Cardiac muscle cell (in vitro differentiated cells and primary cell): ENCODE measurements around the gene ZC3H13. TPM values are rescaled to one million over a fixed set of nuclear protein-coding genes. Genes with fewer than 3 reads are reported as not detected.

Experiments used
- DNase-seq, 2 donors: peaks; one replicate each; pipeline versions ENCODE4 v3.0.0 to v3.0.0-alpha.2; 2010 to 2017; ENCODE audit warnings: low read depth in 1 of 2, low spot score in 1 of 2
- H3K27ac ChIP-seq: fragments of 200-600 bp; sonication (generic); 2 replicates; pipeline ENCODE4 v1.5.1; 2016
- H3K27me3 ChIP-seq: fragments of 200-600 bp; sonication (generic); 2 replicates; pipeline ENCODE4 v1.6.0; 2016; ENCODE audit warnings: control low read depth
- H3K36me3 ChIP-seq: fragments of 200-600 bp; sonication (generic); 2 replicates; pipeline ENCODE4 v1.5.1; 2016; ENCODE audit warnings: control low read depth
- H3K4me1 ChIP-seq: fragments of 200-600 bp; sonication (generic); 2 replicates; pipeline ENCODE4 v1.8.1; 2017; ENCODE audit warnings: low read depth, mild to moderate bottlenecking, mixed run types
- H3K4me3 ChIP-seq: fragments of 200-600 bp; sonication (generic); 2 replicates; pipeline ENCODE4 v1.5.1; 2016; ENCODE audit warnings: mild to moderate bottlenecking
- H3K9me3 ChIP-seq: fragments of 200-600 bp; sonication (generic); 2 replicates; pipeline ENCODE4 v1.5.1; 2017; ENCODE audit warnings: low read depth, mild to moderate bottlenecking, control low read depth
- polyA plus RNA-seq: library from polyadenylated mRNA; unstranded; fragments of >200 nt; fragmentation: Nextera tagmentation; extraction: Ambion mirVana; gene quantifications from 2 replicates; pipeline ENCODE4 v1.2.1, GENCODE V29; 2016
- total RNA-seq: library from RNA; depleted of rRNA; stranded (reverse); fragments of >200 nt; gene quantifications from 2 replicates; pipeline ENCODE4 v1.2.3, GENCODE V29; 2016
- TF ChIP-seq, protein P1 (sequence below): IDR thresholded peaks from 2 replicates; pipeline ENCODE4 v1.5.1; 2012; ENCODE audit warnings: low read depth, mild to moderate bottlenecking, low read length

ZC3H13 gene
- total and polyA plus RNA-seq, 2 experiments from 2014 or later = 20.0 to 55.2 TPM

DNA sequence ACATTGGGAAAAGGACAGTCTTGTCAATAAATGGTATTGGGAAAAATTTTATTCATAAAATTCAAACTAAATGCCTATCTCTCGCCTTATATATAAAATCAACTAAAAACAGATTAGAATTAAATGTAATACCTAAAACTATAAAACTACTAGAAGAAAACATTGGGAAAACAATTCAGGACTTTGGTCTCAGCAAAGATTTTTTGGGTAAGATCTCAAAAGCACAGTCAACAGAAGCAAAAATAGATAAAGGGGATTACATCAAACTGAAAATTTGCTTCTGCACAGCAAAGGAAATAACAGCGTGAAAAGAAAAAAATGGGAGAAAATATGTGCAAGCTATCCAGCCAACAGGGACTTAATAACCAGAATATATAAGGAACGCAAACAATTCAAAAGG is 24.3 kb upstream of the ZC3H13 start:
- H3K4me3 ChIP-seq = no peak overlapping the region
- no peaks in the 10 kb centered on the region for H3K27me3 ChIP-seq
- no peak overlapping the region for H3K27ac ChIP-seq
- DNase-seq = no peak
- TF ChIP-seq, protein P1, sequence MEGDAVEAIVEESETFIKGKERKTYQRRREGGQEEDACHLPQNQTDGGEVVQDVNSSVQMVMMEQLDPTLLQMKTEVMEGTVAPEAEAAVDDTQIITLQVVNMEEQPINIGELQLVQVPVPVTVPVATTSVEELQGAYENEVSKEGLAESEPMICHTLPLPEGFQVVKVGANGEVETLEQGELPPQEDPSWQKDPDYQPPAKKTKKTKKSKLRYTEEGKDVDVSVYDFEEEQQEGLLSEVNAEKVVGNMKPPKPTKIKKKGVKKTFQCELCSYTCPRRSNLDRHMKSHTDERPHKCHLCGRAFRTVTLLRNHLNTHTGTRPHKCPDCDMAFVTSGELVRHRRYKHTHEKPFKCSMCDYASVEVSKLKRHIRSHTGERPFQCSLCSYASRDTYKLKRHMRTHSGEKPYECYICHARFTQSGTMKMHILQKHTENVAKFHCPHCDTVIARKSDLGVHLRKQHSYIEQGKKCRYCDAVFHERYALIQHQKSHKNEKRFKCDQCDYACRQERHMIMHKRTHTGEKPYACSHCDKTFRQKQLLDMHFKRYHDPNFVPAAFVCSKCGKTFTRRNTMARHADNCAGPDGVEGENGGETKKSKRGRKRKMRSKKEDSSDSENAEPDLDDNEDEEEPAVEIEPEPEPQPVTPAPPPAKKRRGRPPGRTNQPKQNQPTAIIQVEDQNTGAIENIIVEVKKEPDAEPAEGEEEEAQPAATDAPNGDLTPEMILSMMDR = no peak
- H3K9me3 ChIP-seq = no peaks in the 10 kb centered on the region
- no peaks in the 10 kb centered on the region for H3K4me1 ChIP-seq
- H3K36me3 ChIP-seq = no peaks in the 10 kb centered on the region

DNA sequence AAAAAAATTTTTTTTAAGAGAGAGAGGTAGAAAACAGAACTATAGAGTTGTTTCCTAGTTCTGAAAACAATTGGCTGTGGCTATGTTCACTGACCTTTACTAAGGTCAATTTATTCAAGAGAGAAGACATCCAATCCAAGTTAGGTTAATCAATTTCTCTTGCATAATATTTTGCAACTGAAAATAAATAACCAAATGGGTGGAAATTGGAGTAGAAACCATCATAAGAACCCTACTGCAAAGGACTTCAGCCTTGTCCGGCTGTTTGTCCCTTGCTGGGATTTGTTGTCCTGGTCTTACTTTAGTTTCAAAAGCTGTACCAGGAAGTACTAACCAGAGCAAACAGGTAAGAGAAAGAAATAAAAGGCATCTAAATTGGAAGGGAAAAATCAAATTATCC is 23.3 kb upstream of the ZC3H13 start:
- Histone ChIP-seq H3K27me3 (no peaks in the 10 kb centered on the region), H3K4me3 (no peak overlapping the region), H3K27ac (no peak overlapping the region), H3K36me3 (no peaks in the 10 kb centered on the region), H3K4me1 (no peaks in the 10 kb centered on the region), H3K9me3 (no peaks in the 10 kb centered on the region)
- TF ChIP-seq, protein P1 = no peak
- no peak for DNase-seq

DNA sequence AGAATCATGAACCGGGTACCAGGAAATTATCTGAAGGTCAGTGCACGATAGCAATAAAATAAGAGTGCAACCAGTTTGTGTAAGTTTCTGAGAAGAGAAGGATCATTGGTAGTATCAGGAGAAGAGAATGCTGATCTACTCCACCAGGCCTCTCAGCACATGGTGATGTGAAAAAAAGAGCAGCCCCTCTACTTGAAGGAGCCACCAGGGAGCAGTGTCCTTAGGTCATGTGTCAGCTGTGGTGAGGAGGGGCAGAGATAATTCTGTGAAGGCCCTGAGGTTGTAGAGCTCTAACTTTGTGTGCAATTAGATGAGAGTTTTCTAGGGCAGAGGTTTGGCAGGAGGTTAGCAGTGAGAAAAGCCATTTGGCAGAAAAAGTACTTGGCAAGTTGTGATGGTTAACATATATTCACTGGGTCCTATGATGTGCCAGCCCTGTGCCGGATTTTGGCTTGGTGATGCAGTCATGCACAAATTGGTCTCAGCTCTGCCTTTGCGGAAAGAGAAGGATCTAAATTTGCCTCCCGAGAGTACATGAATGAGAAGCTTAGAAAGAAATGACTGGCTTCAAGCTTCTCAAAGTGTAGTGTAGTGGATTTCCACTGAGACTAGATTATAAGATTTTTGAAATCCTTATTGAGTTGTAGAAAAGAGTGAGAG is 19.2 kb upstream of the ZC3H13 start:
- no peaks in the 10 kb centered on the region for H3K4me1 ChIP-seq
- TF ChIP-seq, protein P1 = no peak
- no peak for DNase-seq
- H3K4me3 ChIP-seq = no peak overlapping the region
- no peaks in the 10 kb centered on the region for H3K36me3 ChIP-seq
- no peaks in the 10 kb centered on the region for H3K9me3 ChIP-seq
- H3K27me3 ChIP-seq = no peaks in the 10 kb centered on the region
- no peak overlapping the region for H3K27ac ChIP-seq

DNA sequence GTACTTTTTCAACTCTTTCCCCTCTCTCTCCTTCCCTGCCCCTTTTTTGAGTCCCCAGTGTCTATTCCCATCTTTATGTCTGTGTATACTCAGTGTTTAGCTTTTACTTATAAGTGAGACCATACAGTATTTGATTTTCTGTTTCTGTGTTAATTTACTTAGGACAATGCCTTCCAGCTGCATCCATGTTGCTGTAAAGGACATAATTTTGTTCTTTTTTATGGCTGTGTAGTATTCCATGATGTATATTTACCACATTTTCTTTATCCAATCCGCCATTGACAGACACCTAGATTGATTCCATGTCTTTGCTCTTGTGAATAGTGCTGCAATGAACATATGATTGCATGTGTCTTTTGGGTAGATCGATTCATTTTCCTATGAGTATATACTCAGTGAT is 10.7 kb upstream of the ZC3H13 start:
- H3K4me3 ChIP-seq = no peak overlapping the region
- TF ChIP-seq, protein P1 = no peak
- H3K9me3 ChIP-seq = no peaks in the 10 kb centered on the region
- peaks cover 4% of the 10 kb centered on the region for H3K4me1 ChIP-seq
- H3K27me3 ChIP-seq = no peaks in the 10 kb centered on the region
- no peak for DNase-seq
- H3K27ac ChIP-seq = no peak overlapping the region
- no peaks in the 10 kb centered on the region for H3K36me3 ChIP-seq

DNA sequence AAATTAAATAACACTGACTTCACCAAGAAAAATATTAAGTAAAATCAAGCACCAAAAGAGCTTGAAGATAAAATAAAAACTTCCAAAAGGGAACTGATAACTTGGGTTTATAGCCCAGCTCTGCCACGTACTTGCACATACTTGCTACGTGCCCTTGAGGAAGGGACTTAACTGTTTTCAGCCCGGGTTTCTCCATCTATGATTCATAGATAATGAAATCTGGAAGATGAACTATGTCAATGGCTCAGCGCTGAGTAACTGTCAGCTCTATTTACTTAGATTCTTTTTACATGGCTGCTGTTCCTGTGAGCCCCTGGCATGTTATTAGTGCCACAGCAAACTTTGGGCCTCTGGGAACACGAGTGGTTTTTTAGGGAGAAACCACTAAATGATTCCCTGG is 9.6 kb upstream of the ZC3H13 start:
- H3K4me1 ChIP-seq = peaks cover 6% of the 10 kb centered on the region
- no peaks in the 10 kb centered on the region for H3K36me3 ChIP-seq
- H3K27ac ChIP-seq = no peak overlapping the region
- DNase-seq = peak in 1 of 2 donors; percentile 24
- H3K27me3 ChIP-seq = no peaks in the 10 kb centered on the region
- no peak overlapping the region for H3K4me3 ChIP-seq
- no peaks in the 10 kb centered on the region for H3K9me3 ChIP-seq
- TF ChIP-seq, protein P1 = no peak
